GM12865 (cell line): Measurements from ENCODE around the gene CCDC197.

Experiments used
- DNase-seq: peaks from one replicate; pipeline ENCODE4 v3.0.0; 2010; ENCODE audit warnings: low read depth
- H3K4me3 ChIP-seq: 2 replicates; pipeline ENCODE4 v1.5.1; 2011; ENCODE audit warnings: mild to moderate bottlenecking, low read depth, low read length, control low read depth
- TF ChIP-seq, protein P1 (sequence below): IDR thresholded peaks from 2 replicates; pipeline ENCODE4 v1.5.1; 2011; ENCODE audit warnings: low read length, control low read depth, low read depth, inconsistent platforms; ENCODE audit not compliant: insufficient read depth; ENCODE audit errors: missing control alignments

CCDC197 gene

DNA sequence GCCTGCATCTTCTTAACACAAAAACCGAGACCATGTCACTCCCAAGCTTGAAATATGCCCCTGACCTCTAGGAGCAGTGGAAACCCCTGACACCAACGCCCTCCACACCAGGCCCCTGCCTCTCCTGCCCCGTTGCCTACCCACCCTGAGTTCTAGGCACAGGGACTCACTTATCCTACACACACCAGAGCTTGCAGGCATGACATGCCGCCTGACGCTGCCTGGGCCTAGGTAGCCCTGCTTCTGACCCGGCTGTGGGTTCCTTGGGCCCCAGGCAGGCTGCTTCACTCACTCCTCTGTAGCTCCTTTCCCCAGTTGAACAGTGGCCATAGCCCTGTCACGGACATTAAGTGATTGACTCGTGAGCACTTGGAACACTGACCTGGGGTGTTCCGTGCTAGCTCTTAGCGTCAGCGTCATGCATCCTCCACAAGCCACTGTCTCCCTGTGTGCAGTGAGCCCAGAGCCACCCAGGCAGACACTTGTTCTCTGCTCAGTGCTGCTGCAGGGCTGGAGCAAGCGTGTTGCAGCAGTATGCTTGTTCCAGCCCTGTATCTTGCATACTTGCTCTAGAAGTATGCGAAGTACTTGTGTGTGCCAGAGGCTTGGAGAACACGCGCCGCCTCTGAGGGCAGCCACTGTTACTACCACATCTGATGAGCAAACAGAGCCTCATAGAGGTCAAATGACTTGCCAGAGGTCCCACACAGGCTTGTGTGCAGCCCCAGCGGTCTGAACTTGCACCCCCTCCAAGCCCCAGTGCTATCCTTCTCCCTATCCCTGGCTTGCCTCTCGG is 44.6 kb downstream of the CCDC197 start:
- DNase-seq = no peak
- no peak overlapping the region for H3K4me3 ChIP-seq
- TF ChIP-seq, protein P1, sequence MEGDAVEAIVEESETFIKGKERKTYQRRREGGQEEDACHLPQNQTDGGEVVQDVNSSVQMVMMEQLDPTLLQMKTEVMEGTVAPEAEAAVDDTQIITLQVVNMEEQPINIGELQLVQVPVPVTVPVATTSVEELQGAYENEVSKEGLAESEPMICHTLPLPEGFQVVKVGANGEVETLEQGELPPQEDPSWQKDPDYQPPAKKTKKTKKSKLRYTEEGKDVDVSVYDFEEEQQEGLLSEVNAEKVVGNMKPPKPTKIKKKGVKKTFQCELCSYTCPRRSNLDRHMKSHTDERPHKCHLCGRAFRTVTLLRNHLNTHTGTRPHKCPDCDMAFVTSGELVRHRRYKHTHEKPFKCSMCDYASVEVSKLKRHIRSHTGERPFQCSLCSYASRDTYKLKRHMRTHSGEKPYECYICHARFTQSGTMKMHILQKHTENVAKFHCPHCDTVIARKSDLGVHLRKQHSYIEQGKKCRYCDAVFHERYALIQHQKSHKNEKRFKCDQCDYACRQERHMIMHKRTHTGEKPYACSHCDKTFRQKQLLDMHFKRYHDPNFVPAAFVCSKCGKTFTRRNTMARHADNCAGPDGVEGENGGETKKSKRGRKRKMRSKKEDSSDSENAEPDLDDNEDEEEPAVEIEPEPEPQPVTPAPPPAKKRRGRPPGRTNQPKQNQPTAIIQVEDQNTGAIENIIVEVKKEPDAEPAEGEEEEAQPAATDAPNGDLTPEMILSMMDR = no peak

DNA sequence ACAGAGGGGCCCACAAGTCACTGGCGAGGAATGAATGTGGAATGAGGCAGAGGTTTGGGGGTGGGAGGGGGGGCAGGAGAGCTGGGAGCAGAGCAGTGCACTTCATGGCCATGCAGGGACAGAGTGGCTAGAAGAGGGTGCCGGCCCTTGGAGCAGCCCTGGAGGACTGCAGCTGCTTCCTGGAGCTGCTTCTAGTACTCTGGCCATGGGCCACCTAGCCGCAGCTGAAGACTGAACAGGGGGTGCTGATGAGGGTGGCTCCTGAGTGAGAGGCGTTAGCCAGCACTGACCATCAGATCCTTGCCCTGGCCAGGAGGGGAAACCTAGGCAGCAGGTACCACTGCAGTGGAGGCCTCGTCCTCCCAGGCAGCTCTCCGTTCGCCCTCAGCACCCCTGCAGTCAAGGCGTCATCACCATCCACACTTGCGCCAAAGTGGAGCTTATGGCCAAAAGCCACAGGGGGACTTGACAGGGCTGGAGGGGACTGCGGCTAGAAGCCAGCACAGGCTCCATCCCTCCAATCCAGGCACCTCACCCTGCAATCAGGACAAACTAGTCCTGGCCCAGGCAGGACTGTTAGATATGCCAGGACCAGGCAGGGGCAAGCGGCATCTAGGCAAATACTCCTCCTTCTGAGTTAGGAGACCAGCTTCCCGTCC is 45.5 kb downstream of the CCDC197 start:
- no peak overlapping the region for H3K4me3 ChIP-seq
- no peak for DNase-seq
- TF ChIP-seq, protein P1 = no peak

DNA sequence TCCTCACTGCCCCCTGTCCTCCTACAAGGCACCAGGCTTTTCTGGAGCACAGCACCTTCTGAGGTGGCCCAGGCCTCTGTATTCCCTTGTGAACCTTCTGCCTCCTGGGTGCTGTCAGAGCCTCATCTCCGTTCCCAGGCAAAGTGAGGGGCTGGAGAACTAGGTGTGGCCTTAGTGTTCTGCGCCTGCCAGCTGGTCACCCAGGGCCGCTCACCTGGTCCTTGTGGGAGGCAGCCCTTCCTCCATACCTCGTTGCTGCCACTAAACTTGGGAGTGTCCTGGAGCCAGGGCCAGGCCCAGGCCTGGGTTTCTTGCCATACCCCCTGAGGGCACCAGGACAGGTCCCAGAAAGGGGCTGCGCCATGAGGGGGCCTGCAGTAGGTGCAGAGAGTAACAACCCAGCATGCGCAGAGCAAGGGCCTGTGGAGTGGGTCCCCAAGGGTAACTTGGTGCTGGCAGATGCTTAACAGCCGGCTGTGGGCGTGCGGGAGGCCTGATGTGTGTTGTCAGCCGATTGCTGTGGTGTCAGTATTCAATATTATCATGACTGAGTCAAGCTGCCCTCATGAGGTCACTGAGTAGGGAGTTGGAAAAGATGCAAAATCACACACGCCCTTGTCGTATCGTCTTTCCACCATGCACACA is 46.1 kb downstream of the CCDC197 start:
- no peak for DNase-seq
- TF ChIP-seq, protein P1 = no peak
- no peak overlapping the region for H3K4me3 ChIP-seq

DNA sequence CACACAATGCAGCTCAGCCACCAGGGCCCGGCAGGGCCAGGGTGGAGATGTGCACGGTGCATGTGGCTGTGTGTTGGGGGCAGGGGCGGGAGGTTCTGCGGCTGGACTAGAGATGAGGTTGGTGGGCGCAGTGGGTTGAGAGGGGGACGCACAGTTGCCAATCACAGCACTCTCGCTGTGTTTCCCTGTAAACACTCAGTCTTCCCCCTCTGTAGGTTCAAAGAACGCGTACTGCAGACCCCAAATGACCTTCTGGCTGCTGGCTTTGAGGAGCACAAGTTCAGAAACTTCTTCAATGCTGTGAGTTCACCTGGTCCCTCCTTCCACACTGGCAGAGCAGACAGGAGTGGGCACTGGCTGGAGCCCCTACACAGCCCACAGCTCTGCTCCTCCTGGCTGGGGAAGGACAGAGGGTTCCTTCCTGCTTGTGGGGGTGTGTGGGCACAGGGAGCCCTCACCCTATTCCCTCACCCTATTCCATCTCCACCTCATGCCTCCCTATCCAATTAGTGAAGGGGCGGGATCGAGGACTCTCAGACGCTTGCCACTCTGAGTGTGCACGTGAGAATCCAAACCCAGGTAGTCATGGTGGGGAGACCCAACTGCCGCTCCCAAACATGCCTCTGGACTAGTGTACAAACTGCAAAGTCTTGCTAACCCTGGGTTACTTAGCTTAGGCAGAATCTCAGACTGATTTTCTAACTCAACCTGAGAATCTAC is 46.8 kb downstream of the CCDC197 start:
- H3K4me3 ChIP-seq = no peak overlapping the region
- DNase-seq = no peak
- TF ChIP-seq, protein P1 = no peak

DNA sequence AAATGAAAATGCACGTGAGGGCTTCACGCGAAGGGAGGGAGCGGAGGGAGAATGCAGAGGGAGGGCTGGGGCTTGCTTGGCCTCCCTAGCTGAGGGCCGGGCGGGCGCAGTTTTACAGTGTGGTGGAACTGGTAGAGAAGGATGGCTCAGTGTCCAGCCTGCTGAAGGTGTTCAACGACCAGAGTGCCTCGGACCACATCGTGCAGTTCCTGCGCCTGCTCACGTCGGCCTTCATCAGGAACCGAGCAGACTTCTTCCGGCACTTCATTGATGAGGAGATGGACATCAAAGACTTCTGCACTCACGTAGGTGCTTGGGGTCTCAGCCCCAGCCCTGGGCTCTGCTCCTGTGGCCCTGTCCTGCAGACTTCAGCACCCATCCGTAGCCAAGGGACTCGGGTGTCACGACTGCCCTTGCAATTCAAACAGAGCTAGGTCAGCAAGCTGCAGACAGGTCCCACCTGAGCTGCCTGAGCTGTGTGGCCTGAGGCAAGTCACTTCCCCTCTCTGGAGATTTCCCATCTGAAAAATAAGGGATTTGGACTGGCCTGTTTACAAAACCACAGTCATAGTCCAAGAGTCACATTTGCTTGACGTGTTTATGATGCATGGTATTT is 47.5 kb downstream of the CCDC197 start:
- H3K4me3 ChIP-seq = no peak overlapping the region
- no peak for DNase-seq
- TF ChIP-seq, protein P1 = no peak

DNA sequence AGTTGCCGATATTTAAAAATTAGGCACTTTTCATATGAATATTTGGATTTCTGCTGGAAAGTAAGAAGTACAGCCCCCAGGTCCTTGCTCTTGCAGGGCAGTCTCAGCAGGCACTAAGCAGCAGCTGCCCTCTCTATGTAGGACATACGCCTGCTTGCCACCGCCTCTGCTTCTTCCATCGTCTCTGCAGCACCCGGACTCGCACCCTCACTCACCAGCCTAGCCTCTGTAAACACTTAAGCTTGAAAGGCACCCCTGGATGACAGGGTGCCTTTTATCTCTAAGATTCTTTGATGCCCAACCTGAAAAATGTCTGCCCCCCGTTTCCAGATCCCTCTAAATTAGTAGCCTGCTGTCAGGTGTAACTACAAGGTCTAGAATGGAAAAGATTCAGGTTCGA is 48.0 kb downstream of the CCDC197 start:
- DNase-seq = no peak
- TF ChIP-seq, protein P1 = no peak
- H3K4me3 ChIP-seq = no peak overlapping the region
